ENCODE measurements around the gene LRRC7. TPM values are rescaled to one million over a fixed set of nuclear protein-coding genes. Genes with fewer than 3 reads are reported as not detected.

The LRRC7 gene
- total and polyA plus RNA-seq, 2 experiments from 2014 or later = 1.2 TPM; not detected in 1

GRCh38 chr1:70142075-70142474 is 574.4 kb downstream of the LRRC7 start:
- no peak for ATAC-seq
- H3K27me3 Mint-ChIP-seq (ENCODE audit: insufficient read depth, low read depth, poor library complexity) = no peaks in the 10 kb centered on the region
- peak; percentile 38 to 48 for TF ChIP-seq CTCF (conservative IDR thresholded peaks at IDR 0.05; ENCODE audit: low read depth in 2 of 2)
- TF ChIP-seq NANOG (IDR thresholded peaks at IDR 0.05; ENCODE audit: borderline replicate concordance) = no peak
- no peak for TF ChIP-seq ZNF331 (CRISPR knock-in tag; IDR thresholded peaks at IDR 0.05; ENCODE audit: low read depth)
- TF ChIP-seq ETS1 (IDR thresholded peaks at IDR 0.05) = no peak
- H4K20me1 ChIP-seq (replicated peaks; ENCODE audit: insufficient read depth) = no peaks in the 10 kb centered on the region
- no peak overlapping the region for H3K27ac ChIP-seq (ENCODE audit: low read depth)
- peaks cover 15% of the 10 kb centered on the region for H3K4me1 ChIP-seq (ENCODE audit: insufficient read depth)
- H3K4me1 Mint-ChIP-seq = peaks cover 18% of the 10 kb centered on the region
- H3K27me3 ChIP-seq (ENCODE audit: insufficient read depth) = no peaks in the 10 kb centered on the region
- H3K9me3 Mint-ChIP-seq = no peaks in the 10 kb centered on the region
- H3K4me2 ChIP-seq = no peak overlapping the region
- H3K79me2 ChIP-seq (replicated peaks; ENCODE audit: insufficient read depth) = no peaks in the 10 kb centered on the region
- H3K4me3 Mint-ChIP-seq = no peak overlapping the region
- no peaks in the 10 kb centered on the region for H3K36me3 Mint-ChIP-seq (ENCODE audit: low read depth)
- H2AFZ ChIP-seq = no peak overlapping the region
- no peak overlapping the region for H3K27ac Mint-ChIP-seq
- no peaks in the 10 kb centered on the region for H3K36me3 ChIP-seq (ENCODE audit: insufficient read depth)
- peak; percentile 26 for DNase-seq (ENCODE audit: low spot score)
- H3K9me2 ChIP-seq (ENCODE audit: insufficient read depth) = no peaks in the 10 kb centered on the region
- H3F3A ChIP-seq (replicated peaks; ENCODE audit: low read depth) = no peaks in the 10 kb centered on the region
- H3K4me3 ChIP-seq = no peak overlapping the region

- no peak overlapping the region for H3K27ac ChIP-seq (ENCODE audit: low read depth)
- peaks cover 18% of the 10 kb centered on the region for H3K4me1 Mint-ChIP-seq
- no peaks in the 10 kb centered on the region for H4K20me1 ChIP-seq (replicated peaks; ENCODE audit: insufficient read depth)
- H3K27me3 ChIP-seq (ENCODE audit: insufficient read depth) = no peaks in the 10 kb centered on the region
- H3K79me2 ChIP-seq (replicated peaks; ENCODE audit: insufficient read depth) = no peaks in the 10 kb centered on the region
- no peaks in the 10 kb centered on the region for H3K9me2 ChIP-seq (ENCODE audit: insufficient read depth)
- H3K4me3 Mint-ChIP-seq = no peak overlapping the region
- TF ChIP-seq CTCF (conservative IDR thresholded peaks at IDR 0.05; ENCODE audit: low read depth in 2 of 2) (peak; percentile 37 to 45; a peak in 3 of 4 replicates), JUNB (IDR thresholded peaks at IDR 0.05; ENCODE audit: unreplicated experiment) (no peak)
- no peaks in the 10 kb centered on the region for H3F3A ChIP-seq (replicated peaks; ENCODE audit: low read depth)
- no peak overlapping the region for H3K27ac Mint-ChIP-seq
- H2AFZ ChIP-seq = no peak overlapping the region
- DNase-seq (ENCODE audit: low spot score) (peak; percentile 30), ATAC-seq (no peak)
- no peaks in the 10 kb centered on the region for H3K36me3 ChIP-seq (ENCODE audit: insufficient read depth)
- H3K4me1 ChIP-seq (ENCODE audit: insufficient read depth) = peaks cover 15% of the 10 kb centered on the region
- H3K27me3 Mint-ChIP-seq (ENCODE audit: insufficient read depth, low read depth, poor library complexity) = no peaks in the 10 kb centered on the region
- no peaks in the 10 kb centered on the region for H3K9me3 Mint-ChIP-seq
- no peak overlapping the region for H3K4me3 ChIP-seq
- H3K4me2 ChIP-seq = no peak overlapping the region
- H3K36me3 Mint-ChIP-seq (ENCODE audit: low read depth) = no peaks in the 10 kb centered on the region
Observed at GRCh38 chr1:70143048-70143659, 575.4 kb downstream of the LRRC7 start.
